H1 (cell line): Measurements from ENCODE around the gene GDF3. TPM values are rescaled to one million over a fixed set of nuclear protein-coding genes. Genes with fewer than 3 reads are reported as not detected.

Source experiments
- CTCF ChIA-PET: fragments of 300-600 bp; sonication (Branson Sonifier 250); formaldehyde crosslinking; loops from one replicate; lab custom pipeline; 2021; ENCODE audit not compliant: partially characterized antibody; lab: Charles Lee
- POLR2A ChIA-PET: fragments of 300-600 bp; sonication (Branson Sonifier 250); formaldehyde crosslinking; loops from one replicate; lab custom pipeline; 2021; ENCODE audit warnings: inconsistent platforms; ENCODE audit not compliant: partially characterized antibody; lab: Charles Lee
- DNase-seq, 2 experiments: peaks; one replicate each; pipeline versions ENCODE4 v3.0.0 to v3.0.0-alpha.2; 2010 to 2022; ENCODE audit warnings: low spot score in 2 of 2, low read depth in 1 of 2, mixed read lengths in 1 of 2
- FAIRE-seq: peaks from 2 replicates; lab custom pipeline; 2011; peaks lifted over from hg19 to GRCh38; lab: Jason Lieb, UNC
- H2AFZ ChIP-seq: 2 replicates; pipeline ENCODE4 v1.8.1; 2012; ENCODE audit warnings: low read length, inconsistent platforms
- H2AK5ac ChIP-seq: 2 replicates; pipeline ENCODE4 v1.6.1; 2013; ENCODE audit warnings: low read depth, low read length
- H2BK120ac ChIP-seq: replicated peaks from 2 replicates; pipeline ENCODE3; 2013; ENCODE audit warnings: low read depth, low read length, inconsistent platforms
- H2BK12ac ChIP-seq: 2 replicates; pipeline ENCODE4 v1.6.1; 2013; ENCODE audit warnings: low read depth, low read length
- H2BK15ac ChIP-seq: 2 replicates; pipeline ENCODE4 v1.6.1; 2013; ENCODE audit warnings: low read length
- H2BK20ac ChIP-seq: 2 replicates; pipeline ENCODE4 v1.6.1; 2013; ENCODE audit warnings: low read length
- H2BK5ac ChIP-seq: 2 replicates; pipeline ENCODE4 v1.6.1; 2013; ENCODE audit warnings: low read depth, low read length
- H3K14ac ChIP-seq: 2 replicates; pipeline ENCODE4 v1.6.1; 2013; ENCODE audit warnings: inconsistent platforms; ENCODE audit not compliant: insufficient read length
- H3K18ac ChIP-seq: 2 replicates; pipeline ENCODE4 v1.6.1; 2013; ENCODE audit warnings: low read length; ENCODE audit errors: extremely low read depth
- H3K23ac ChIP-seq: 2 replicates; pipeline ENCODE4 v1.6.1; 2013; ENCODE audit warnings: inconsistent platforms; ENCODE audit not compliant: insufficient read length
- H3K23me2 ChIP-seq: 2 replicates; pipeline ENCODE4 v1.6.1; 2013; ENCODE audit warnings: low read depth, low read length
- H3K27ac ChIP-seq: 2 replicates; pipeline ENCODE4 v1.6.1; 2011; ENCODE audit warnings: low read depth, low read length, inconsistent platforms
- H3K27me3 ChIP-seq, 4 experiments: replicated peaks in 1 of 4; 1 replicate in 1 of 4; 2 replicates in 3 of 4; pipeline versions ENCODE4 v1.6.1 to v1.8.1; 2011 to 2013; ENCODE audit warnings: low read length in 3 of 4, mild to moderate bottlenecking in 3 of 4, inconsistent platforms in 2 of 4, mixed read lengths in 2 of 4, moderate library complexity in 1 of 4; ENCODE audit not compliant: control insufficient read depth in 3 of 4, insufficient read depth in 3 of 4; ENCODE audit errors: extremely low read depth in 1 of 4
- H3K36me3 ChIP-seq, 4 experiments: 2 replicates each; pipeline versions ENCODE4 v1.6.1 to v1.8.1; 2011 to 2013; ENCODE audit warnings: mild to moderate bottlenecking in 4 of 4, low read length in 3 of 4, moderate library complexity in 2 of 4, control low read depth in 1 of 4, inconsistent platforms in 1 of 4; ENCODE audit not compliant: insufficient read depth in 4 of 4, control insufficient read depth in 2 of 4
- H3K4ac ChIP-seq: replicated peaks from 2 replicates; pipeline ENCODE3; 2013; ENCODE audit warnings: low read length, low read depth, mixed read lengths, inconsistent platforms; ENCODE audit not compliant: insufficient read length
- H3K4me1 ChIP-seq, 4 experiments: replicated peaks in 1 of 4; 1 replicate in 1 of 4; 2 replicates in 3 of 4; pipeline versions ENCODE4 v1.6.1 to v1.8.1; 2011 to 2013; ENCODE audit warnings: low read length in 3 of 4, inconsistent platforms in 2 of 4, mixed read lengths in 1 of 4; ENCODE audit not compliant: insufficient read depth in 4 of 4, control insufficient read depth in 3 of 4
- H3K4me2 ChIP-seq, 2 experiments: 2 replicates each; pipeline versions ENCODE4 v1.6.1 to v1.8.1; 2011 to 2013; ENCODE audit warnings: low read depth in 2 of 2, low read length in 2 of 2, control low read depth in 1 of 2, inconsistent platforms in 1 of 2, mild to moderate bottlenecking in 1 of 2; ENCODE audit not compliant: insufficient read depth in 1 of 2
- H3K4me3 ChIP-seq, 4 experiments: fragments of 200-600, 300-600 bp in 1 of 4; sonication (generic), shearing (Covaris generic), sonication (Bioruptor Twin) in 1 of 4; 2 replicates each; pipeline versions ENCODE4 v1.5.1 to v1.8.1; 2011 to 2016; ENCODE audit warnings: low read length in 4 of 4, low read depth in 3 of 4, control low read depth in 2 of 4, inconsistent platforms in 2 of 4, mild to moderate bottlenecking in 2 of 4, mixed read lengths in 1 of 4, moderate library complexity in 1 of 4; ENCODE audit not compliant: insufficient read depth in 2 of 4; ENCODE audit errors: extremely low read depth in 1 of 4
- H3K56ac ChIP-seq: replicated peaks from 2 replicates; pipeline ENCODE3; 2013; ENCODE audit warnings: low read depth, mild to moderate bottlenecking, mixed read lengths, low read length, inconsistent platforms; ENCODE audit not compliant: insufficient read length
- H3K79me1 ChIP-seq: 2 replicates; pipeline ENCODE4 v1.6.1; 2013; ENCODE audit warnings: low read depth, low read length, control low read depth
- H3K79me2 ChIP-seq, 2 experiments: 2 replicates each; pipeline versions ENCODE4 v1.6.1 to v1.8.1; 2012 to 2013; ENCODE audit warnings: low read length in 2 of 2, mild to moderate bottlenecking in 2 of 2, inconsistent platforms in 1 of 2; ENCODE audit not compliant: insufficient read depth in 2 of 2, control insufficient read depth in 1 of 2
- H3K9ac ChIP-seq, 4 experiments: replicated peaks in 1 of 4; 1 replicate in 1 of 4; 2 replicates in 3 of 4; pipeline versions ENCODE4 v1.6.1 to v1.8.1; 2011 to 2013; ENCODE audit warnings: low read depth in 3 of 4, low read length in 3 of 4, control low read depth in 2 of 4, mild to moderate bottlenecking in 2 of 4, moderate library complexity in 2 of 4, inconsistent platforms in 1 of 4; ENCODE audit errors: extremely low read depth in 1 of 4
- H3K9me3 ChIP-seq, 2 experiments: 2 replicates each; pipeline versions ENCODE4 v1.6.1 to v1.8.1; 2012 to 2013; ENCODE audit warnings: mild to moderate bottlenecking in 2 of 2, moderate library complexity in 2 of 2, control low read depth in 1 of 2, inconsistent platforms in 1 of 2, low read depth in 1 of 2, low read length in 1 of 2, mixed read lengths in 1 of 2; ENCODE audit not compliant: insufficient read depth in 2 of 2
- H4K20me1 ChIP-seq, 2 experiments: replicated peaks in 1 of 2; 2 replicates each; pipeline versions ENCODE3 to v1.8.1; 2011 to 2013; ENCODE audit warnings: inconsistent platforms in 2 of 2, low read length in 2 of 2, mild to moderate bottlenecking in 1 of 2; ENCODE audit not compliant: insufficient read depth in 2 of 2, control insufficient read depth in 1 of 2
- H4K5ac ChIP-seq: 2 replicates; pipeline ENCODE4 v1.6.1; 2013; ENCODE audit warnings: low read length, low read depth, mixed read lengths, inconsistent platforms; ENCODE audit not compliant: insufficient read length
- H4K8ac ChIP-seq: 2 replicates; pipeline ENCODE4 v1.8.0; 2013; ENCODE audit warnings: mild to moderate bottlenecking, moderate library complexity, low read length, inconsistent platforms; ENCODE audit not compliant: insufficient read depth; ENCODE audit errors: extremely low read depth
- H4K91ac ChIP-seq: replicated peaks from 2 replicates; pipeline ENCODE3; 2013; ENCODE audit warnings: low read length, mixed read lengths, inconsistent platforms; ENCODE audit not compliant: insufficient read length
- ASH2L ChIP-seq: fragments of 200-600, 300-600 bp; sonication (generic); IDR thresholded peaks from one replicate; pipeline ENCODE4 v1.7.1; 2017; ENCODE audit warnings: low read length
- CBX8 ChIP-seq: fragments of 300-800, 300-1000 bp; sonication (generic); IDR thresholded peaks from 2 replicates; pipeline ENCODE4 v1.7.1; 2016; ENCODE audit warnings: low read depth, low read length, borderline replicate concordance
- CHD1 ChIP-seq: IDR thresholded peaks from 2 replicates; pipeline ENCODE4 v1.6.1; 2012; ENCODE audit warnings: low read depth, low read length, improper control_type of control experiment
- KDM4A ChIP-seq: IDR thresholded peaks from one replicate; pipeline ENCODE4 v1.7.1; 2012; ENCODE audit warnings: low read depth, mild to moderate bottlenecking, moderate library complexity, low read length, inconsistent platforms; ENCODE audit not compliant: severe bottlenecking
- MAX ChIP-seq: IDR thresholded peaks from 2 replicates; pipeline ENCODE4 v1.6.1; 2012; ENCODE audit warnings: inconsistent platforms
- POU5F1 ChIP-seq: IDR thresholded peaks from 2 replicates; pipeline ENCODE4 v1.6.1; 2011; ENCODE audit warnings: low read depth, mild to moderate bottlenecking, low read length, moderate library complexity
- RNF2 ChIP-seq: fragments of 200-900, 300-1000 bp; sonication (generic); IDR thresholded peaks from 2 replicates; pipeline ENCODE4 v1.7.1; 2016; ENCODE audit warnings: borderline replicate concordance, low read depth, mild to moderate bottlenecking, antibody characterized with exemption, low read length; ENCODE audit not compliant: poor library complexity, severe bottlenecking; ENCODE audit errors: missing control alignments
- SP2 ChIP-seq: IDR thresholded peaks from 2 replicates; pipeline ENCODE4 v1.6.1; 2012; ENCODE audit warnings: mild to moderate bottlenecking, low read length, inconsistent platforms
- TCF12 ChIP-seq: IDR thresholded peaks from 2 replicates; pipeline ENCODE4 v1.6.1; 2011; ENCODE audit warnings: low read depth, mild to moderate bottlenecking, low read length
- WGBS, 2 experiments: shearing (Covaris generic) in 1 of 2; methylation state at CpG; one replicate each; pipeline versions ENCODE4 v1.1.6 to v1.1.7; 2013 to 2015; ENCODE audit warnings: low lambda C conversion rate in 2 of 2, mixed read lengths in 2 of 2, inconsistent platforms in 1 of 2, low coverage in 1 of 2, missing lambda C conversion rate in 1 of 2; ENCODE audit not compliant: insufficient replicate concordance in 2 of 2, insufficient coverage in 1 of 2, insufficient read length in 1 of 2; ENCODE audit errors: extremely low coverage in 1 of 2, missing lambda C conversion rate in 1 of 2; 5-methylcytosine and 5-hydroxymethylcytosine counted together
- polyA plus RNA-seq, 7 experiments: library from polyadenylated mRNA; depleted of rRNA in 3 of 7; stranded (reverse) in 5 of 7; unstranded in 2 of 7; fragments of >200 nt in 5 of 7; fragments of 200-250 nt in 2 of 7; gene quantifications; 1 replicate in 5 of 7; 2 replicates in 1 of 7; 4 replicates in 1 of 7; pipeline versions ENCODE4 v1.2.1 to v1.2.3, GENCODE V29; 2011 to 2013; ENCODE audit warnings: missing spikeins in 2 of 7, mixed read lengths in 2 of 7
- total RNA-seq: library from RNA; stranded (reverse); fragmentation: NEBNext Ultra II Directional; extraction: Animal tissue kit (Norgen Biotek cat#: 25700); gene quantifications from 2 replicates; pipeline ENCODE4 v1.2.1, GENCODE V29; 2021

Gene GDF3
- total and polyA plus RNA-seq, 2 of the 8 experiments (the other 6 are each of a cell fraction or from before 2014, with no cell fraction given), result 4.3 to 16.8 TPM

- no peak overlapping the region for H3K18ac ChIP-seq
- no peak overlapping the region for H3K27ac ChIP-seq
- no peak overlapping the region for H3K4ac ChIP-seq
- H3K36me3 ChIP-seq, result no peaks in the 10 kb centered on the region
- no peak overlapping the region for H2BK120ac ChIP-seq
- ChIA-PET CTCF (interaction anchor here (0.6 to 1.8 kb wide), 6 partner anchors 8 to 776 kb away, joined by 3 to 6 read pairs (median 4); no protein-coding TSS in a partner anchor), POLR2A (interaction anchor here (1.6 kb wide), 1 partner anchor 29 kb away, joined by 3 read pairs; no protein-coding TSS in a partner anchor)
- WGBS, 2 experiments, result 89% methylated on average over 3 of the region's 3 CpGs; no CpG with 5 or more reads in 1 of the 2 experiments
- H3K56ac ChIP-seq, result no peak overlapping the region
- no peak overlapping the region for H4K5ac ChIP-seq
- no peaks in the 10 kb centered on the region for H3K79me1 ChIP-seq
- H3K23me2 ChIP-seq, result no peaks in the 10 kb centered on the region
- peak overlapping the region; percentile 86; the same call in 1 of the 2 replicates for H2BK12ac ChIP-seq
- no peak overlapping the region for H3K9ac ChIP-seq
- no peak overlapping the region for H2AK5ac ChIP-seq
- H3K23ac ChIP-seq, result no peak overlapping the region
- DNase-seq, result no peak
- no peak overlapping the region for H3K4me2 ChIP-seq
- no peaks in the 10 kb centered on the region for H3K4me1 ChIP-seq
- H4K20me1 ChIP-seq, result no peaks in the 10 kb centered on the region
- H2BK15ac ChIP-seq, result no peak overlapping the region
- no peak overlapping the region for H3K4me3 ChIP-seq
- no peak for FAIRE-seq
- no peak for TF ChIP-seq ASH2L
- no peak for TF ChIP-seq CHD1
- no peak for TF ChIP-seq POU5F1
- no peak for TF ChIP-seq SP2
- TF ChIP-seq CBX8, result no peak
- no peak for TF ChIP-seq TCF12
- TF ChIP-seq RNF2, result no peak
- no peak for TF ChIP-seq KDM4A
- TF ChIP-seq MAX, result no peak
- H2BK20ac ChIP-seq, result no peak overlapping the region; the same call in 1 of the 2 replicates
- H3K14ac ChIP-seq, result no peak overlapping the region
- peak overlapping the region; percentile 12 for H4K91ac ChIP-seq
- no peak overlapping the region for H4K8ac ChIP-seq
- H2BK5ac ChIP-seq, result no peak overlapping the region
- peak overlapping the region; percentile 81 for H2AFZ ChIP-seq
- no peaks in the 10 kb centered on the region for H3K79me2 ChIP-seq
- 0 out of 4 replicates have a peak, but pooled peaks cover 0 to 4% of the 10 kb centered on the region in 2 experiments for H3K9me3 ChIP-seq
- H3K27me3 ChIP-seq, result no peaks in the 10 kb centered on the region
These were observed 28.4 kb upstream of the GDF3 start for GRCh38 chr12:7723926-7724325.
